CD4-positive, alpha-beta T cell treated with Interleukin-1 beta for 1 hour (primary cell): ENCODE results near the gene PSENEN.
"Not testable (repeated sequence)": the region's sequence is repeated elsewhere in the genome, so short reads cannot be mapped to it uniquely, and the experiment has no call there.

ENCODE experiments used
- DNase-seq, 2 donors: peaks; one replicate each; pipeline ENCODE4 v3.0.0-alpha.2; 2020 to 2022

The PSENEN gene

GRCh38 chr19:35752746-35753350, 7.4 kb downstream of the PSENEN start:
- no peak for DNase-seq

GRCh38 chr19:35753634-35754369, 8.4 kb downstream of the PSENEN start:
- DNase-seq, result no peak

GRCh38 chr19:35754370-35755130, 9.1 kb downstream of the PSENEN start:
- DNase-seq, result no peak

DNA sequence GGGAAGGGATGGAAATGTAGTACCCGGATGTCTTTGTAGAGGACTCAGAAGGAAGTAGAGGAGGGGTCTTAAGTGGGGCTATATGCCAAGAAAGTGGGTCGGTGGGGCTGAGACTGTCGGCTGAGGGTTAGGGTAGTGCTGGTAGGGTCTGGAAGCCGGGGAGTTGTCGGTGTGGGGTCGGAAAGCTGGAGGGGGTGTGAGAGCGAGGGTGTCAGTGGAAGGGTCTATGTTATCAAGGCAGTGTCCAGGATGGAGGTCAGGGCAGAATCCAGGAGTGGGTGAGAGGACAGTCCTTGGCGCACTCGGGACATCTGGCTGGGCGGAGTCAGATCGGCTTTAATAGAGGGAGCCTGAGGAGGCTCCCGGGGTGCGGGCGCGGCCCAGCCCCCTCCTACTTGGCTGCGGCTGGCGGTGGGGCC, 9.7 kb downstream of the PSENEN start:
- DNase-seq, result no peak

- peak; percentile 65 to 71 for DNase-seq
Measured at GRCh38 chr19:35755550-35756376, 10.3 kb downstream of the PSENEN start.

- no peak for DNase-seq
Measured at GRCh38 chr19:35756377-35757230, 11.2 kb downstream of the PSENEN start, which contains the start of gene HSPB6. Gene HSPB6 (minus strand): TSS chr19:35757029. CDS start chr19:35757008, 21 bp downstream.

DNA sequence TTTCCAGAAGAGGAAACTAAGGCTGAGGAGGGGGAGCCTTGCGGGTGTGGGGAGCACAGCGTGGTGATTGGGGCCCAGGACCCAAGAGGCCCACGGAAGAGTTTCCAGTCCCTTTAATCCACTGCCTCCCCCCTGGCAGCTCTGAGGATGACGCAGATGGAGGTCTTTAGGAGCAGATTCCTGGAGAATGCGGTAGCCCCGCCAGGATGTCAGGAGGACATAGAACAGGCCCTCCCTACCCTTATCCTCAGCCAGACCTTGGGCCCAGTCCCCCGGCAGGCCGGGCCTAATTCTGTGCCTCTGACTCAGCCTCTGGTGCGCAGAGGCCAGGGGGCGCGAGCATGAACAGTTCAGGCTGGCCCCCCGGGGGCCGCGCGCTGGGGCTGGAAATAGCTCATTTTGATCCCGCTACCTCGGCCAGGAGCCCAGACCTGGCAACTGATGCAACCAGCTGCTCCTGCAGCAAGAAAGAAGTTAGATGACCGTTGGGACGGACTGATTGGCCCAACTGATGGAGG, 11.8 kb downstream of the PSENEN start:
- no peak for DNase-seq

DNA sequence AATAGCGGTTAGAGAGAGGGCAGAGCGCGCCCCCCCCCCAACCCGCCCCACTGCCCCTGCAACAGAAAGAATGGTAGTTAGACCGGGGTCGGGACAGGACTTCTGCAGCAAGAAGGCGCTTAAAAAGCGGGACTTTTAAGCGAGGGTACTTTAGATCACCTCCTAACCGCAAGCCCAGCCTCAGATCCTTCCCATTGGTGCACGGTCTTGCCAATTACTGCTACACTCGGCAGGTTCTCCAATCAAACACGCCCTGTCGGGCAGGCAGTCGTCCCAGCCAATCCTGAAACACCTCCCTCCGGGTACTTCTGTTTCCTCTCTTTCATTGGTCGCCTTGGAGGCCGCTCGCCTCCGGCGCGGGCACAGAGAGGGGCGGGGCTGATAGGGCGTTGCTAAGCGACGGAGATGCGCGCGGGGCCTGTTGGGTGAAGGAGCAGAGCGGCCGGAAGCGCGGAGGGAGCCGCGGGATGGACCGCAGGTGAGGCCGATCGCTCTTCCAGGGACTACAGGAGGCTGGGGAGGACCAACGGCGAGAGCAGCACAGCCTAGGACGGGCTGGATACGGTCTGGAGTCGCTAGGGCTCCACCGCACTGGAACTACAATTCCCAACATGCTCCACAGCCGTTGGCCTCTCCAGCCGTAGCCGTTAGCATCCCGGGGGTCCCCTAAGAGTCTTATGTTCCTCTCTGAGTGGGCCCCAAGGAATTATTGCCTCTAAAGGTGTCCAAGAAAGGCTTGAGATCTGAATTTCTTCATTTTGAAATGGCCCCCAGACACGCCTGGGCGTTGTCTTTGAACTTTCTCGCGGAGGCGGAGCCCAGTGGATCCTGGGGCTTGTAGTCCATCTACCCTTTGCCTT, 12.5 kb downstream of the PSENEN start, which contains the start of gene PROSER3:
PROSER3 (plus strand) TSS at position 428 of the 860 bp plus-strand sequence; CDS start at position 468, 40 bp downstream.
- DNase-seq, result peak; percentile 99 to 100

DNA sequence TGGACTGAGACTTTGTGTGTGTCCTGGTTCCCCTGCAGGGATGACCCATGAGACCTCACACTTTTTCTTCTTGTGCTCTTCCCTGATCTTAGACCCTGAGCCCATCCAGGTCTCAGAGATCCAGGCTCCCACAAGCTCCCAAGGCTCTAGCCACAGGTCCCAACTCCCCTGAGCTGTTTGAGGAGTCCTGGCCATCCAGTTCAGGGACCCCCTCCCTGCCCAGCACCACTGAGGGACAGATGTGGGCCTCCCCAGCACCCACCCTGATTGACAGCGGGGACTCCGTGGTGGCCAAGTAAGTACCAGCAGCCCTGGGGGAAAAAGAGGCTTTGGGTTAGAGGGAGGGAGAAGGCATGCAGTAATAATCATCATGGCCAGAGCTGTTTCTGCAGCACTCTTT, 14.2 kb downstream of the PSENEN start:
- DNase-seq, result no peak

- DNase-seq, result no peak
Measured at GRCh38 chr19:35760711-35761349, 15.4 kb downstream of the PSENEN start.

- no peak for DNase-seq
Measured at GRCh38 chr19:35764432-35765315, 19.2 kb downstream of the PSENEN start.

GRCh38 chr19:35766571-35767104, 21.2 kb downstream of the PSENEN start:
- DNase-seq, result no peak

DNA sequence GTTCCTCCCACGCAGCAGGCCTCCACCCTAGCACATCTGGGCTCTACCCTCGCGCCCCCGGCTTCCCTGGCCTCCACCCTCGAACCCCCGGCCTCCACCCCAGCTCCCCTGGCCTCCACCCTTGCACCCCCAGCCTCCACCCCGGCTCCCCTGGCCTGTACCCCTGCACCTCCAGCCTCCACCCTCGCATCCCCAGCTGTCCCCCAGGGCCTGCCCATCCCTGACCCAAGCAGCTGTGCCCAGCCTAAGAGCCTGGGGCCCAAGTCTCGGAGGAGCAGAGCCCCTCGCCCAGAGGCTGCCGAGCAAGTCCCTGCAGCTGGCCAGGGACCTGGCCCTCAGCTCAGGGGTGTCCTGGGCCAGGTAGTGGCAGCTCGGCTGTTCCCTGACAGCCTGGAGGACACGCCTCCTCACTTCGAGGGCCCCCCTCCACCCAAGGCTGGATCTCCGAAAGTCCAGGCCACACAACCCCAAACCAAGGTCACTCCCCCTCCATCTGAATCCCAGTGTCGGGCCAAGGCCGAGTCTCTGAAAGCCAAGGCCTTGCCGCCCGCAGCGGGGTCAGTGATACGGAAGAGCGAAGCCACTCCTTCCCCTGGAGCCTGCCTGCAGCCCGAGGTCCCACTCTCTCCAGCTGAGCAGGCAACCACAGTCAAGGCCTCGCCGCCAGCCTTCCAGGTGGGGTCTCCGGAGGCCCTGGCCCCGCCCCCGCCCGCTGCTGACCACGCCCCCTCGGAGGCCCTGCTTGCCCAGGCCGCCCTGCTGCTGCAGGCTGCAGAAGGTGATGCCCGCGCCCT, 22.0 kb downstream of the PSENEN start:
- DNase-seq, result no peak

- no peak for DNase-seq
Measured at GRCh38 chr19:35768082-35768421, 22.6 kb downstream of the PSENEN start.

GRCh38 chr19:35772362-35772761, 26.9 kb downstream of the PSENEN start:
- not testable (repeated sequence) for DNase-seq

GRCh38 chr19:35773020-35773806, 27.8 kb downstream of the PSENEN start:
- DNase-seq, result no peak
